GDM1 (cell line): ENCODE measurements around the gene OSBPL5.
"Not testable (repeated sequence)": the region's sequence is repeated elsewhere in the genome, so short reads cannot be mapped to it uniquely, and the experiment has no call there.

Experiments
- DNase-seq: peaks from one replicate; lab custom pipeline; 2025; lab: John Stamatoyannopoulos, UW

Gene OSBPL5

DNA sequence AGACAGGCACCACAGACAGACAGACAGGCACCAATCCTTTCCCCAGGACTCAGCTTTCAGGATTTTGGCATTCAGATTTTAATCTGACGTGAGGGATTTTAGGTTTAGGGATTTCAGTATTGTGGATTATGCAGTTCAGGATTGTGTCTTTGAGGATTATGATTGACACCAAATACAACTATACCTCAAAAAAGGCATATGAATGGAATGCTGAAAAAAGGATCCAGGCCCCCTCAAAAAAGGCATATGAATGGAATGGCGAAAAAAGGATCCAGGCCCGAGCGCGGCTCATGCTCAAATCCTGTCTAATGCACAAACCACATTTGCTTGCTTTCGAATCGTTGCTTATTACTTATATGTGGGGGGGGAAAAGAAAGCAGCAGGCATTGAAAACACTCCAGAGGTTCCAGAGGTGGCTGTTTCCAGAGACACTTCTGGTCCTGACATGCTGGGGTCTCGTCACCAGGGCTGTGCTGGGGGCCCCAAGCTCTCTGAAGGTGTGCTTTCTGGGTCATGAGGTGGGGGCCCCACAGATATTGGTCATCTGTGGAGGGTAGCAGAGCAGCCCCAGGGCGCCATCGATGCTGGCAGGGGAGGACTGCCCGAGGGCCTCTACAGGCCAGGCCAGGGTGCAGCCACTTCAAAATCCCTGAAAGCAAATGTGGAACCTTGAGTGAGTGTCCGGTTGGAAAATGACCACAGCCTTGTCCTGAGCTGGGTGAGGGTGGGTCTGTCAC lies 16.8 kb upstream of the OSBPL5 start:
- no peak for DNase-seq

GRCh38 chr11:3180869-3181268 lies 15.8 kb upstream of the OSBPL5 start:
- no peak for DNase-seq

- no peak for DNase-seq
Measured at GRCh38 chr11:3178349-3178748, 13.2 kb upstream of the OSBPL5 start.

DNA sequence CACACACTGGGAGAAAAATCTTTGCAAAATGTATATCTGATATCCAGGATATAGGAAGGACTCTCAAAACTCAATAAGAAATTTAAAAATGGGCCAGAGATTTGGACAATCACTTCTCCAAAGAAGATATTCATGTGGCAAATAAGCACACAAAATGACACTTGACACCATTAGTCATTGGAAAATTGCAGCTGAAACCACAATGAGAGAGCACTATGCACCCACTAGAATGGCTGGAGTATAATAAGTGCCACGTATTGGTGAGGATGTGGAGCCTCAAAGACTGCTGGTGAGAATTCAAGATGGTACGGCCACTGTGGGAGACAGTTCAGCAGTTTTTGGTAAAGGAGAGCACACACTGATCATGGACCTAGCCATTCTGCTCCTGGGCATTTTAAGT lies 12.8 kb upstream of the OSBPL5 start:
- DNase-seq, result no peak

DNA sequence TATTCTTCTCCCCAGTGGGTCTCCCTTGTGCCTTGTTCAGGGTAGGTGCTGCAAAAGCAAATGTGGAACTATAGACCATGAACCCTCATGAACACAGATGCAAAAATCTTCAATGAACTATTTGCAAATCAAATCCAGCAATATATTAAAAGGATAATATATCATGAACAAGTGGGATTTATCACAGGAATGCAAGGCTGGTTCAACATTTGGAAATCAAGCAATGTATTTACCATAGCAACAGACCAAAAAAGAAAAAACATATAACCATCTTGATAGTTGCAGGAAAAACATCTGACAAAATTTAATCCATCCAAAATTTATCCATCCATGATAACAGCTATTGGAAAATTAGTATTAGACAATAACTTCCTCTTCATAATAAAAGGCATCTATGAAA lies 11.4 kb upstream of the OSBPL5 start:
- no peak for DNase-seq

DNA sequence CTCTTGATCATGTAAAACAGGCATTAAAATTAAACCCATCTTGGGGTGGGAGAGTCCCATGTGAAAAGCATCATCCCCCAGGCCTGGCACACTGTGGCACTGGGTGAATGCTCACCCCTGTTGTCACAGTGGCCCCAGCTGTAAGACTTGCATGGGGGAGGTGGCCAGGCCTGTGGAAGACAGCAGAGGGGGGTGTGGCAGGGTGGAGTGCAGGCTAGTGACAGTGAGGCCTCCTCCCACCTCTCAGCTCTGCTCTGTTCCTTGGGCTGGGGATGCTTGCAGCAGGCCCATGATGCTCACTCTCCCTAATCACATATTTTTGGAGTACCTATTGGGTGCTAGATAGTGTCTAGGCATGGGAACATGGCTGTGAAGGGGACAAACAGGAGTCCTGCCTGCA lies 10.1 kb upstream of the OSBPL5 start:
- DNase-seq, result no peak

DNA sequence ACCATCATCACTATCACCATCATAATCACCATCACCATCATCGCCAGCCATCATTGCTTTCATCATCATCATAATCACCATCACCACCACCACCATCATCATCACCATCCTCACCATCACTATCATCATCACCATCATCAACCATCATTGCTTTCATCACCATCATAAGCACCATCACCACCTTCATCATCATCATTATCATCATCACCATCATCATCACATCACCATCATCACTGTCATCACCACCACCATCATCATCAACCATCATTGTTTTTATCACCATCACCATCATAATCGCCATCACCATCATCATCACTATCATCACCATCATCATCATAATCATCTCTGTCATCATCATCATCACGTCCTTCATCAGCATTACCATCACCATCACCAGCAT lies 9.3 kb upstream of the OSBPL5 start:
- DNase-seq, result no peak

GRCh38 chr11:3173795-3174194 lies 8.7 kb upstream of the OSBPL5 start:
- no peak for DNase-seq

DNA sequence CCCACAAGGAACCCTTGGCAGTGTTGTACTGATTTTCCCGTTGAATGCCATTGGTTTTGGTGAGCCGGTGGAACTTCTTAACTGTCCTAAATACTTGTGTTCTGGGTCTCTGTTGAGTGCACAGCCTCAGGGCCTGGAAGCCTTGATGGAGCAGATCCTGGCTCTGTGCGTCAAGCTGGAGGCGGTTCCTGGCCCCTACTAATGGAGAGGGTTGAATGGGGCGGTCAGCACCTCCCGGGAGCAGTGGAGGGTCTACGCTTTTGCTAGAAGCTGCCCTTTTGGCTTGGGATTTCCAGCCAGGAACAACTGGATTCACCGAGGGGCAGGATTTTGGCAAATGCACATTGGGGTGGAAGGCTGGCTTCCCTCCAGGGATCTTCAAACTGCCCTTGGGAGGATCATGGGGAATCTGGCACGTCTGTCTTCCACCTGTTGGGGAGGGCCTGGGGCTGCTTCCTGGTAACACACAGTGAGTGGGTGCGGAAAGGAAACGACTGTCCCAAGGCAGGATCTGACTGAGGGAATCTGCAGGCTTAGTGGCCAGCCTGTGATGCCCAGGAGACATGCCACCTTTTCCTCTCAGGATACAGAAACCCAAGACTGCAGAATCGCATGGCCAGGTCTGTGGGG lies 6.9 kb upstream of the OSBPL5 start:
- no peak for DNase-seq

DNA sequence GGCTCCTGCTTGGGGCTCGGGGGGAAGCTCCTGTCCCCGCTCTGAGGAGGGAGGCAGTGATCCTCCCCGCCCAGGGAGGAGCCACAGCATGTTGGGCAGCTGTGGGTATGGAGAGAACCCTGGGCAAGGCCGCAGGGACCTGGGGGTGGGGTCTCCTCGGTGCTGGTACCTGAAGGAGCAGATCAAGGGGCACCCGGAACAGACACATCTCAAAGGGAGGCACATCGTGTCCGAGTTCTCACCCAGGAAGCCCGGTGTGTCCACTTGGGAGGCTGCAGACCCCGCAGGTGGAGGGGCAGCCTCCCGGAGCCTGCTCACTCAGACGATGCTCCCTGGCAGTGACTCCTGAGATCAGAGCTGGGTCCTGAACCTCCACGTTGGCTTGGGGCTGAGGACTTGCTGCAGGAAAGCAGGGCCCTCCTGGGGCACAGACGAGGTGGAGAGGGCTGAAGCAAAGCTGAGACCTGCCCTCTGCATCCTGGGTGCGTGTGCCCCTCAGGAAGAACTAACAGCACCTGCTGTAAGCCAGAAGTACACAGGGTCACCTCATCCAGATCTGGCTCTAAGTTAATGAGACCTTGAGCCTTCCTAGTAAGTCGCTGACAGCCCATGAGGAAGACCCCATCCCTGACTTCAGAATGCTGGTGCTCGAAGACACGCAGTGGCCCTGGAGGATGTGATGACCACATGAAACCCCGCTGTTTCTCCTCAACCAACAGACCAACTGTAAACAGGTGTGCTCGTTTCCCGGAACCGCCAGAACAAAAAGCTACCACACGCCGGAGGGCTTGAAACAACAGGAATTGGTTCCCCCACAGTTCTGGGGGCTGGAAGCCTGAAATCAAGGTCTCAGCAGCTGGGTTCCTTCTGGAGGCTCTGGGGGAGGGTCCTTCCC lies 5.9 kb upstream of the OSBPL5 start:
- DNase-seq, result no peak

DNA sequence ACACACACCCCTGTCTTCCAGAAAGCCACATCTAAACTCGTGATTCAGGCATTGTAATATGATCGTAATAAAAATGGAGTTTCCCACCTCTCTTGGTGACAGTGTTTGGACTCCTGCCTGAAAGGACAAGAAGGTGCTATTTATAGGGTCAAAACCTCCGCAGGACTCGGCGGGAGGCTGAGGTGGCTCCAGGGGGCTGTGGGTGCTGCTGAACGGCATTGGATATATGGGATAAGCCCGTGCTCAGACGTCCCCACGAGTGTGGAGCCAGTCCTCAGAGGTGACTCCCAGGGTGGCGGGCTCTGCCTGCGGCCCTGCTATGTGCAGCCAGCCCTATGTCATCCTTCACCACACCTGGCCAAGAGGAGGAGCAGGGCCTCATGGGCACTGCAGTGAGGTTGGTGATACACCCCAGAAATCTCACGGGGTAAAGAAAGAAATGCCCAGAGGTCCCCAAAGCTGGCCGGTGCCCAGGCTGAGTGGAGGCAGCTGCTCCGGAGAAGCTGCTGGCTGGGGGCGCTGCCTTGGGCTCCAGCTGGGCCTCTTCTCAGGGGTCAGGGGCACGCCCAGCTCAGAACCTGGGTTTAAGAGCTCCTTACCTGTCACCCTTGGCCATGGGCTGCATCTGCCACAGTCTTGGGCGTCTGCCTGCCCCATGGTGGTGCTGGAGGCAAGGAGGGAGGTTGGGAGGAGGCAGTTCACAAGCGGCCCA lies 5.1 kb upstream of the OSBPL5 start:
- no peak for DNase-seq

GRCh38 chr11:3169255-3170043 lies 4.3 kb upstream of the OSBPL5 start:
- no peak for DNase-seq

DNA sequence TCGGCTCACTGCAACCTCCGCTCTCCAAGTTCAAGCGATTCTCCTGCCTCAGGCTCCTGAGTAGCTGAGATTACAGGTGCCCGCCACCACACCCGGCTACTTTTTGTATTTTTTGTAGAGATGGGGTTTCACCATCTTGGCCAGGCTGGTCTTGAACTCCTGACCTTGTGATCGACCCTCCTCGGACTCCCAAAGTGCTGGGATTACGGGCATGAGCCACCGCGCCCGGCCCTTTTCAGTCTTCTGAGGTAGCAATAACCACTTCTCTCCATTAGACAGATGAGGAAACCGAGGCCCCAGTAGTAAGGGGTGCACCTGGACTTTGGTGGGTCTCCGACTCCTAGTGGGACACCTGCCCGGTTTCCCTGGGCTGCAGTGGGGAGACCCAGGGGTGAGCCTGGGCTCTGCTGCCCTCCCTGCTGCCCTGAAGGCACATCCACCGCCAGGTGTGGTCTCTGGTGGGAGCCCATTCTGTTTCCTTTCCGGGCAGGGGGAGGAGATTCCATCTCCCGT lies 3.7 kb upstream of the OSBPL5 start:
- not testable (repeated sequence) for DNase-seq

DNA sequence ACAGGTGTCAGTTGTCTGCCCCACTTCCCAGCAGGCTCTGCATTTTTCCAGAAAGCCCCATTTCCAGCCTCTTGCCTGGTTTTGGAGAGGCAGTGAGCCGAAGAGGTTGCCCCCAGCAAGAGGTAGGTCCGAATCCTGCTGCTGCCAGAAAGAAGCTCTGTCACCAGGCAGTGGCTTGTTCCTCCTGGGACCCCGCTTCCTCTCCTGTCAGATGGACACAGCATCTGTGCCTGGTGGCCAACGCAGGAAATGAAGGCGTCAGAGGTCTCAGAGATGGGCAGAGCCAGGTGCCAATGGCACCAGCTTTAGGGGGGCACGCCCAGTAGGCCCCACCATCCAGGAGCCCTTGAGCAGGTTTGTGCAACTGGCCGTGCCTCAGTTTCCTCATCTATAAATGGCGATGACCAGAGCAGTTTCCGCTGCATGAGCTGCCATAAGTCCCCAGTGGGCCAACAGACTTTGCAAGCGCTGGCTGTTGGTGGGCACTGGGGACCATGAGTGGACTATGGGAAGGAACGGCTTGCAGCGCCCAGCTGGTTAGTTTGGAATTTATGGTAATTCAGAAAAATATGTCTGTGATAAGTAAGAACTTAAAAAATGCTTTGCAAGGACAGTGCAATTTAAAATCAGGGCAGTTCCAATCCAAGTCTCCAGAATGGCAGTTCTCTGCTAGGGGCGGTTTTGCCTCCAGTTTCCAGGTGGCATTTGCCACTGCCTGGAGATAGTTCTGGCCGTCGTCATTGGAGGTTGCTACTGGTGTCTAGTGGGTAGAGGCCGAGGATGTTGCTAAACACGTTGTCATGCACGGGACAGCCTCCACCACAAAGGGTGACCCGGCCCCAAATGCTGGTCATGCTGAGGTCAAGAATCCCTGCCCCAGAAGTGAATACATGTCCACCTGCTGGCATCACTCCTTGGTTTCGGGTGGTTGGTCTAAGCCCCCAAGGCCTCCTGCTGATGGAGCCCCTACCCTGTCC lies 2.3 kb upstream of the OSBPL5 start:
- no peak for DNase-seq

DNA sequence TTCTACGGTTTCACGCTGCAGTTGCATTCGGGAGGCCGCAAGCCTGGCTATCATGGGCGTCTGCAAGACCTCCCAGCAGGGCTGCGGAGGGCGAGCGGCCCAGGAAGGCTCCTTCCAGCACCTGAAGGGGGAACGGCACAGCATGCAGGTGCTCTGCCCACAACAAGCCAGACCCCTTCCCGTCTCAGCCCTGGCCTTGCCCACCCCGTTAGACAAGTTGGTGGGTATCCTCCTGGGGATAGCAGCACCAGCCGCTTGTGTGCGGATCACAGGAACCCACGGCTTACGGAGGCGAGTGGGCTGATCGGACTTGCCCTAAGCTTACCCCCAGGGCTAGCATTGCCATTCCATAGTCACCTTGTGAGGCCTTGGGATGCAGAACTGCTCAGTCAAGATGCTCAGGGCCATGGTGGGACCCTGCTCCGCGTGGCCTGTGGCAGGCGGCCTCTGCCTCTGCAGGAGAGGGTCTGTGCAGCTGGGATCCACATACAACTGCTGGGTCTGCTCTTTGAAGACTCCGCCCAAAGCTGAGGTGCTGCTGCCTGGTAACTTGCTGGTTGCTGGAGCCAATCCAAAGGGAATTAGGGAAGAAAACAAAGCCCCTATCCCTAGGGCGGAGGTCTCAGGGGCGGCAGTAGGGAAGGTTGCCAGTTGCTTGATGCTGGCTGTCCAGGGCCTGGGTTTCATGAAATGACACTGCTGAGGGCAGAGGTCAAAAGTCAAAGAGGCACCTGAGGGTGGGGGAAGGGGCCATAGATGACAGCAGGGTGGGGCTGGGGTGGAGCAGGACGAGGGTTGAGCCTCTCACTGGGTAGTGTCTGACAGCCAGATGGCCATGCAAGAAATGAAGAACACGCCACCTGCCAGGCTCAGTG lies 1.4 kb upstream of the OSBPL5 start:
- DNase-seq, result no peak

- DNase-seq, result no peak
Measured at GRCh38 chr11:3165916-3166267, 782 bp upstream of the OSBPL5 start.

DNA sequence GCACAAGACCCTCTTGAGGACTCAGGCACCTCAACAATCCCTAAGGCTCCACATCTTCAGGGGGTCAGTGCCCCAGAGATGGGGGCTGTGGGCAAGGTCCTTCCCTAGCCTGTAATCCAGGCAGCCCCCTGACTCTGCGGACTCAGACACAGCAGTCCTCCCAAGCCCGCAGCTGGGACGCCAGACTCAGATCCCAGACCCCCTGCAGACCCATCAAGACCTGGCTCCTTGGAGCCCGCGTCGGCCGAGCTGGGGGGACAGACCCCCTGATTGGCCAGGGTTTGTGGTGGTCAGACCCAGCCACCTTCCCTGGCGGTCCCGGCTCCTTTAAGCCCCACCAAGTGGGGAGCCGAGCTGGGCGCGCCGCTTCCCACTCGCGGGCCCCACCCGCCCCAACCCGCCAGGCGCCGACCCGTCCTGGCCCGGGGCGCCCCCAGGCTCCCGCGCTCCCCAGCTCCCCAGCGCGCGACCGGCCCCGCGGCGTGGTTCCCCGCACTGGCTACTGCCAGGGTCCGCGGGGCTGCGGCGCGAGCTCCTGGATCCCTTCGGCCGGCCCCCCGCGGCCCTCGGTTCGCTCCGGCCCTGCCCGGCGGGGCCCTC lies 458 bp downstream of the OSBPL5 start:
- no peak for DNase-seq

DNA sequence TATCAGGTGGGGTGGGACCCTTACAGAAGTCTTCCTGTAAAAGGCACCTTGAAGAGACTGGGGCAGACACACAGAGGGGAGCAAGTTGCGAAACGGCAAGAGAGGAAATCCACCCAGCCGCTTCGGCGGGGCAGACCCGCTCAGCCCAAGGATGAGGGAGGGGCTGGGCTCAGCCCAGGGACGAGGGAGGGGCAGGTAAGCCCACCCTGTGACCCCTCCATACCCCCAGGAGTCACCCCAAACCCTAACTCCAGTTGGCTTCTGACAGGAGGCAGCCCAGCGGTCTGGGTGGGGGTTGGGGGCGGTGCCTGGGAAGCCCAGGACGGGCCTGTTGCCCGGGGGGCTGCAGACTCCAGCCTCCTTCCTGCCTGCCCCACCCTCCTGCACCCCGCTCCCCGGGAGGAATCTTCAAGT lies 965 bp downstream of the OSBPL5 start:
- DNase-seq, result no peak
